NOMO-1 treated with DMSO at 0.1 percent for 48 hours (cell line): ENCODE data around the gene OR2C1.

ENCODE experiments used
- DNase-seq: peaks from one replicate; lab custom pipeline; 2025; ENCODE audit not compliant: unreplicated experiment; lab: John Stamatoyannopoulos, UW

Gene OR2C1

GRCh38 chr16:3355589-3355988 lies at the start of gene OR2C1:
Gene OR2C1, plus strand, starts transcription at chr16:3355889. Its CDS starts 52 bp downstream, at chr16:3355941.
- no peak for DNase-seq

- no peak for DNase-seq
Measured at GRCh38 chr16:3306078-3306477, 49.6 kb upstream of the OR2C1 start.

GRCh38 chr16:3311496-3311895 lies 44.2 kb upstream of the OR2C1 start:
- DNase-seq = no peak

GRCh38 chr16:3317315-3317999 lies 38.2 kb upstream of the OR2C1 start:
- peak; percentile 36 for DNase-seq

DNA sequence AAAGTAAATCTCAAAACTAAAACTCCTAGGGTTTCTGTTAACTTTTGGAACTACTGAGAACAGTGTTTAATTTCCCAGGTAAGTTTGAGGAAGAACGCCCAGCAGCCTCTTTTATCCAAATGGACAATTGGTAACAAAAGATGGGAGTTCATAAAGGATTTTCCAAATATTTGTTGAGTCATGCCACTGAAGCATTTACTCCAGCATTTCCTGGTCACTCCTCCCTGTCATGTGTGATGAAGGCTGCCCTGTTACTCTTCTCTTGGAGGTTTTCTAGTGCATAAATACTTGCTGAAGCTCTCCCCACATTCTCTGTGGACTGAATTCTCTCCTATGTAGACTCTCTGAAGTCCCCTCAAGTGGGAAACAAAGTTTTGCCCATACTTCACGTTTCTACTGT lies 33.9 kb upstream of the OR2C1 start:
- DNase-seq = no peak

DNA sequence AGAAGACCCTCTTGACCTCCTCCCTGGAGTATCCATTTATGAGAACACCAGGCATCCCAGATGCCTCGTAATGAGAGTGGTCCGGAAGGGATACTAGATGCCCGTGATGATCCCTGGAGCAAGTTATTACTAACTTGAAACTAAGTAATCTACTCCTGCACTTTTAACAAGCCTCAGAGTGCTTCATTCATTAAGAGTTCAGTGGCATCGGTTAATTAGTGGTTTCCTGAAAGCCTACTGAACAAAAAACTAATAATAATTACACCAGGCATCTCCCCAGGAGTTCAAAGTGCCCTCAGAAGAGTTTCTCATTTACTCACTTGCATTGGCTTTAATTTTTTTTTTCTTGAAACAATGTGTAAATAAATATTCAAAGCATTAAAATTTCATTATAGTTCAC lies 28.2 kb upstream of the OR2C1 start:
- no peak for DNase-seq

DNA sequence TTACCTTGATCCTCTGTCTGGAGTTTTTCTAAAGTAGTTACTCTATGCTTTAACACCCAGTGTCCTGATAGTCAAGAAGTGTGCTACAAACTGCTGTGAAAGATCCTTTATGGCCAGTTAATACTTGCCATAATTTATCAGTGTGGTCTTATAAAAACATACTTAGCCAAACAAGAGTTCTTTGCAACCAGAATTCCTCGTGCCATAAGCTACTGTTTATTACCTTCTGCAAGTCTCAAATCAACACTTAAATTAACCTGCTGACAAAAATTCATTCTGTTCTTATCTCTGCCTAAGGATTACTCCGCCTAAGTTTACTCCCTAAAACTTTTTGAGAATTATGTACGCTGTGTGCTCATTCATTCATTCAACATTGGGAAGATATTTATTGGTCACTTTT lies 27.6 kb upstream of the OR2C1 start:
- DNase-seq = no peak

GRCh38 chr16:3328643-3329042 lies 27.0 kb upstream of the OR2C1 start:
- DNase-seq = no peak

DNA sequence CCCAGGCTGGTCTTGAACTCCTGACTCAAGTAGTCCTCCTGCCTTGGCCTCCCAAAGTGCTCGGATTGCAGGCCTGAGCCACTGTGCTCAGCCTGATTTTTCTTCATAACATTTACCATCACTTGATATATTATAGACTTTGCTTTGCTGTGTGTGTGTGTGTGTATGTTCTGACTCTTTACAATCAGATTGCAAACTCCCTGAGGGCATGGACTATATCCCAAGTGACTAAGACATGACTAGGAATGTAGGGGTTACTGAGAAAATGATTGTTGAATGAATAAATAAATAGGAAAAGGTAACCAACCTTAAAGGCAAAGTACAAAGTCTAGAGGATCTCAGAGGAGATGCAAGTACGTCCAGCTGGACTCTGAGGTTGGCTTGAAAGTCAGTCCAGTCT lies 9.6 kb upstream of the OR2C1 start:
- DNase-seq = no peak

- DNase-seq = no peak
Measured at GRCh38 chr16:3347586-3347985, 8.1 kb upstream of the OR2C1 start.

DNA sequence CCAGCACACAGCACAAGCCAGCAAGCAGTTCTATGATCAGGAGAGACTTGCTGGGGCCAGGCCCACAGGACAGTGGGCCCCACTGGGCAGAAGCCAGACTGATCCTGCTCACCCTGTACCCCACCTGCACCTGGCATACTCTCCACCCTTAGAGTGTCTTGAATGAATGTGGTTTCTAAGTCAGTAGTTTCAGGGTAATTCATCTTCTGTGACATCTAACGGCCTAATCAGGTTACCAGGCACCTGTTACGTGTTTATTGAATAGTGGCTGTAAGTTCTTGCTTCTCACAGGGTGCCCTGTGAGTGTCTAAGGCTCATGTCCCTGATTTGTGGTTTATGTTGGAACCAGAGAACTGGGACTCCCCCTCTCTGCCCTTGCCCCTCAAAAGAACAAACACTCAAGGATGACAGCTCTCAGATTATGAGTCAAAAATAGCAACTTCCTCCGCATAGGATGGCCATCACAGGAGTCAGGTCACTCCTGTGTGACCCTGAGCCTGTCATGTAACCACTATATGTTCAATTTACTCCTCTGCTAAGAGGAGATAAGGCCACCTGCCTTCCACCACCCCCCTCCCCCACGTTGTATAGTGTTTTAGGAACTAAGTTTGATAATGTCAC lies 7.0 kb upstream of the OR2C1 start:
- no peak for DNase-seq

GRCh38 chr16:3349175-3349574 lies 6.5 kb upstream of the OR2C1 start:
- DNase-seq = no peak

DNA sequence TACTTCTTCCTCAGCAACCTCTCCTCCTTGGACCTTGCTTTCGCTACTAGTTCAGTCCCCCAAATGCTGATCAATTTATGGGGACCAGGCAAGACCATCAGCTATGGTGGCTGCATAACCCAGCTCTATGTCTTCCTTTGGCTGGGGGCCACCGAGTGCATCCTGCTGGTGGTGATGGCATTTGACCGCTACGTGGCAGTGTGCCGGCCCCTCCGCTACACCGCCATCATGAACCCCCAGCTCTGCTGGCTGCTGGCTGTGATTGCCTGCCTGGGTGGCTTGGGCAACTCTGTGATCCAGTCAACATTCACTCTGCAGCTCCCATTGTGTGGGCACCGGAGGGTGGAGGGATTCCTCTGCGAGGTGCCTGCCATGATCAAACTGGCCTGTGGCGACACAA lies 429 bp downstream of the OR2C1 start:
- DNase-seq = no peak

DNA sequence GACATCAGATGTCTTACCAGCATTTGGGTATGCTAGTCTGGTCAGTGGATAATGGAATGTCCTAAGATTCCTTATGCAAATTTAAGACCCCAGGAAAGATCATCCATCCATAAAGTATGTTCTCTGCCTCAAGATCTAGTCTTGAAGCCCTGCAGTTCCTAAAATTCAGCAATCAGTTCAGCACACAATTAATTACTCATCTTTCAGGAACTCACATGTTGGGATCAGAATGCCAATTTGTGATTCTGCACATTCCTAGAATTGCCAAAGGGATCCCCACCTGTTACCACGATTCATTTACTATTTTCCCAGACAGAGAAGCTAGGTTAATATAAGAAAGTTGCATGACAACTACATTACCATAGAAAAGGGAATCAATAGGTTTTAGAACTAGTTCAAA lies 3.2 kb downstream of the OR2C1 start:
- no peak for DNase-seq

GRCh38 chr16:3362931-3363330 lies 7.2 kb downstream of the OR2C1 start:
- DNase-seq = no peak

- no peak for DNase-seq
Measured at GRCh38 chr16:3363793-3364192, 8.1 kb downstream of the OR2C1 start.

- DNase-seq = no peak
Measured at GRCh38 chr16:3364774-3365427, 9.2 kb downstream of the OR2C1 start.

GRCh38 chr16:3369073-3369472 lies 13.4 kb downstream of the OR2C1 start:
- DNase-seq = no peak

- no peak for DNase-seq
Measured at GRCh38 chr16:3375680-3376079, 20.0 kb downstream of the OR2C1 start.

DNA sequence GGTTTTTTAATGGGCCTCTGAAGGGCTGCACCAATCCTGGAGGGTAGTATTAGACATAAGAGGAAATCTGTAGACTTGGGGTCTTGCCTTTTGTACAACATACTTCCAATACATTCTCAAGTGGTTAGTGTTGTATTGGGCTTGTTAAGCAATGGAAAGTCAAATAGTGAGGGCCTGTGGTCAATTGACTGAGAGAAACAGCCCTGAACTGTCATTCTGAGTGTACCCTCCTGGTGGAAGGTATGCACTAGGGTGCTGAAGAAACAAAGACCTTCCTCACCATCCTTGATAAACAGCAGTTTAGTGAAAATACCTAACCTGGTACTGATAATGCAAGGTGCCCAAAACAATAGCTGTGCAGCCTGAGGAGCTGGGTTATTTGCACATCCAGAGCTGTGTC lies 22.2 kb downstream of the OR2C1 start:
- DNase-seq = no peak

DNA sequence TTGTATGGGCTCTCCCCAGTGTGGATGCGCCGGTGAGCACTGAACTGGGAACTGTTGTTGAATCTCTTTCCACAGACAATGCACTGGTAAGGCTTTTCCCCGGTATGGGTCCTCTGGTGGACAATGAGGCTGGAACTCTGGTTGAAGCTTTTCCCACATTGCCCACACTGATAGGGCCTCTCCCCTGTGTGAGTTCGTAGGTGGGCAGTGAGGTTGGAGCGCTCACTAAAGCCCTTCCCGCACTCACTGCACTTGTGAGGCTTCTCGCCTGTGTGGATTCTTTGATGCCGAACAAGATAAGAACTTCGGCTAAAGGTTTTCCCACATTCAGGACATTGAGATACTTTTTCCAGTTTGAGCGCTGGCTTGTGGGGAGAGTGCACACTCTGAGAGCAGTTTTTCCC lies 27.4 kb downstream of the OR2C1 start:
- DNase-seq = no peak

DNA sequence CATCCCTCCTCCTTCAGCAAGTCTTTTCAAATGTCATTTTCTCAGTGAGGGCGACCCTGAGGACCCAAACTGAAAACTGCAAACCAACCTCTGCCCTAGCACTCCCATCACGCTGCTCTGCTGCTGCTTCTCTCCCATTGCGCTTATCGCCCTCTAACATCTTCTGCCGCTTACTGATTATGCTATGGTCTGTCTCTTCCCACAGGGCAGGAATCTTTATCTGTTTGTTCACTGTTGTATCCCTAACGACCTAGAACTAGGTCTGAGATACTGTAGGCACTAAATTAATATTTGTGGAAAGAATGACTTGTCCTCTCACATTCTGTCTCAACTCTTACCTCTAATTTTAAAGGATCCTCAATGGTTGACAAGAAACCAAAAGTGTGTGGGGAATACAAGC lies 32.6 kb downstream of the OR2C1 start:
- DNase-seq = no peak
